GM08714 (cell line): ENCODE measurements around the gene ADPGK.
"Not testable (repeated sequence)": the region's sequence is repeated elsewhere in the genome, so short reads cannot be mapped to it uniquely, and the experiment has no call there.

ENCODE experiments used
- H3K4me3 ChIP-seq: fragments of 200-500 bp; sonication (Bioruptor generic); 2 replicates; pipeline ENCODE4 v1.5.1; 2014; ENCODE audit warnings: mild to moderate bottlenecking, low read length, inconsistent platforms
- ZNF274 ChIP-seq: IDR thresholded peaks from 2 replicates; pipeline ENCODE4 v1.6.1; 2012; ENCODE audit warnings: mild to moderate bottlenecking, low read depth, low read length

The ADPGK gene

DNA sequence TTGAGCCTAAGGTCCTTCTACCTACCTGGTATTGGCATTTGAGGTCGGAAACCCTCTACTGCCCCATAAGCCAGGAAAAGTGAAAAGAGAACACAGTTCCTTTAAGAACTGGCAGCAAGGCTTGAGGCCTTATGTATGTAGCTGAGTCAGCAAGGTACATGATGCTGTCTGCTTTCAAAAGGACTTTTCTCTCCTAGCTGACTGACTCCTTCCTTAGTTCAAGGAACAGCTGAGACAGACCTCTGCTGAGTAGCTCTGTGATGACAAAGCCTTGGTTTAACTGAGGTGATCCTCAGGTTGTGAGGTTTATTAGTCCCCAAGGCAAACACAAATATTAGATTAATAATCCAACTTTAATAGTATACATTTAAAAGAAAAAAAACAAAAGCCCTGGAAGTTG, 45.8 kb downstream of the ADPGK start:
- H3K4me3 ChIP-seq, result no peak overlapping the region
- TF ChIP-seq ZNF274, result no peak

DNA sequence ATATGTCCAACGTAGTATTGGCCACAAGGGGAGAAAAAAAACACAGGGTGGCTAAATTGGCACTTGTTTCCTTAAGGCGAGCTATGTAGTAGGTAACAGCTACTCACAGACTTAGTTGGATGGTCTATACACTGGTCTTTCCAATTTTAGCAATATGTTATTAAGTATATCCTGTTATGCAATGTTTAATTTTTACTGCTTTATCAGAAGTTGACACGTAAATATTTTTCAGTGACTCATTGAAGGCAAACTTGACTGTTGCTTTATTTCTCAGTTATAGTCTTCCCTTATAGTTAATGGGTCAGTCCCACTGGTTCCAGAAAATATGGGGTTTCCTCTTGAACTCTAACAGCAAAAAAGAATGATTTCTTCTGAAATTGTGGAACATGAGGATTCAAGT, 46.5 kb downstream of the ADPGK start:
- TF ChIP-seq ZNF274, result no peak
- no peak overlapping the region for H3K4me3 ChIP-seq

DNA sequence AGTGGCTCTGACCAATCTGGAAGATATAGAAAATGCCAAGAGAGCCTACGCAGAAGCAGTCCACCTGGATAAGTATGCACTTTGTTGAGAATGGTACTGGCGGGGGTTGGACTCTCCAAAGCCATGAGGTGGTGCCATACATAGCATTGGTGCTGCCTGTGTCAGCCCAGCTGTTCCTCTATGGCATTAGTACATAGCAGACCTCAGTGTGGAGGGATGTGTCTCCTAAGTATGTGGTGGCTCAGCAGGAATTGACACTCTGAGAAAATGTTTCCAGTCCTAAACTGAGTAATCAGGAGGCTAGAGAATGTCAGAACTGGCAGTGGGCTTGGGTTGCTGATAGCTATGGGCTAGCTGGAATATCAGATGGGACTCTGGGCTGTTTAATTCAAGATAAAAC, 48.4 kb downstream of the ADPGK start:
- TF ChIP-seq ZNF274, result no peak
- H3K4me3 ChIP-seq, result no peak overlapping the region

DNA sequence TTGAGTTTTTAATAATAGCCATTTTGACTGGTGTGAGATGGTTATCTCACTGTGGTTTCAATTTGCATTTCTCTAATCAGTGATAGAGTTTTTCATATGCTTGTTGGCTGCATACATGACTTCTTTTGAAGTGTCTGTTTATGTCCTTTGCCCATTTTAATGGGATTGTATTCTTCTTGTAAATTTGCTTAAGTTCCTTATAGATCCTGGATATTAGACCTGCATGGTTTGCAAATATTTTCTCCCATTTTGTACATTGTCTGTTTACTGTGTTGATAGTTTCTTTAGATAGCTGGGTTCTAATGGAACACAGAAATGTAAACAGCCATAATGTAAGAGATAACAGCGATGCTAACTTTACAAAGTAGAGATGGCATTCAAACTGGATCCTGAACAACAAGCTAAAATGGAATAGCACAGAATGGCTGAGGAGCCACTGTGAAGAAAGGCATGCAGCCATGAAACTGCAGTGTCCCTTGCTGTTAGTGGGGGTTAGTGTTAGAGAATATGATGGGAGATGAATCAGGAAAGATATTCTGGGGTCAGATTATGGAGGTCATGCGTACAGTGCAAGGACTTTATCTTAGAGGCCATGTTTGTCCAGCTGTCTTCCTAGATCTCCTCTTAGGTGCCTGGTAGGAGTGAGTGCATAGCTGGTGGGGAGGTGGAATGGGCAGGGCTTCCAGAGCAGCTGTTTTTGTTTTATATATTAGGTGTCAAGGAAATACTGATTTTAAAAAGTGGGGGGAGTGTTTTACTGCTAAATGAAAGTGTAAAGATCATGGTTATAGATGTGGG, 49.4 kb downstream of the ADPGK start:
- H3K4me3 ChIP-seq, result no peak overlapping the region
- TF ChIP-seq ZNF274, result no peak

DNA sequence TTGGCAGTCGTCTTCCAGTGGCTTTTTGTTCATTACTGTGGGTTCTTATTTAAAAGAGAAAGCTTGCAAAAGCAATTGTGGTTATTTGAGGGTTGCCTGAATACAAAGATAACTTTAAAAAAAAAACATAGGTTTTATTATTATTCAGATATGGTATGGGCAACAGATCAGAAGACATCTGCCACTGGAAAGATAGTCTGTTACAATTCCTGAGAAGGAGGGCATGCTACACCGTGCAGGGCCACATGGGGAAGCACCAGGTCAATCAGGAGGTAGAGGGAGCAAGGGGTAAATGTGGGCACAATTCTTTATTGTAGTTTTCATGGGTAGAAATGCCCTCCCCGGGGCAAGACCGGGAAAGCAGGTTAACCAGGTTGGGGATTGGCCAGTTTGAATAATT, 51.0 kb downstream of the ADPGK start:
- TF ChIP-seq ZNF274, result no peak
- no peak overlapping the region for H3K4me3 ChIP-seq

DNA sequence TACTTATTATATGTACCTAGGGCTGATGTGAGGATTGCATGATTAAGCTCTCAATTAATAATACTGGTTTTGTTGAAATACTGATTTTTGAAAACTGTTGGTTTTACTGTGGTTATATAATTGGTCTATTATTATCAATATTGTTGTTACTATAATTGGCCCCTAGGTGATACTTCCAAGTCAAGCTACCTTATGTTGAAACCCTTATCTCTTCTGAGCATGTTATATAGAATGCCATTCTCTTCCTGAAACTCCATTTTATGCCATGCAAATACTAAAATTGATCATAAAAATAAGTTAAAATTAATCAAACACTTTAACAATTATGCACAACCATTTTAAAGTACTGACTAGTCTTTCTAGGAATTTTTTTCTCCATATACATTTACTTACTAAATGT, 51.5 kb downstream of the ADPGK start:
- TF ChIP-seq ZNF274, result no peak
- no peak overlapping the region for H3K4me3 ChIP-seq

DNA sequence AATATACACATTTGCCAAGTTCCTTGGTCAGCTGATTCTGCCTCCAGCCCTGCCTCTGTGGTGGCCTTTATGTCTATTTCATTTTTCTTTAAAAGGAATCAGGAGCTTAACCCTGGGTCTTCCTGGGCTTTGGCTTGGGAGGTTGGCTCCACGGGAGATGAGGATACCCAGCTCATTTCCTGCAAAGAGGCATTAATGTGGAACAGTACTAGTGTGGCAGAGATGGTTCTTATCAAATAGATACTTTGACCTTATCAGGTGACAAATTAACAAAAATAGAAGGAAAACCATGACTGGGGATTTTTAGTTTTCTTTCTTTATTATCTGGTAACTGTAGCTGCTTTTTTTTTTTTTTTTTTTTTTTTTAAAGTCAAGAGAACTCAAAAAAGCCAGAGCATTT, 54.7 kb downstream of the ADPGK start:
- no peak overlapping the region for H3K4me3 ChIP-seq
- no peak for TF ChIP-seq ZNF274

DNA sequence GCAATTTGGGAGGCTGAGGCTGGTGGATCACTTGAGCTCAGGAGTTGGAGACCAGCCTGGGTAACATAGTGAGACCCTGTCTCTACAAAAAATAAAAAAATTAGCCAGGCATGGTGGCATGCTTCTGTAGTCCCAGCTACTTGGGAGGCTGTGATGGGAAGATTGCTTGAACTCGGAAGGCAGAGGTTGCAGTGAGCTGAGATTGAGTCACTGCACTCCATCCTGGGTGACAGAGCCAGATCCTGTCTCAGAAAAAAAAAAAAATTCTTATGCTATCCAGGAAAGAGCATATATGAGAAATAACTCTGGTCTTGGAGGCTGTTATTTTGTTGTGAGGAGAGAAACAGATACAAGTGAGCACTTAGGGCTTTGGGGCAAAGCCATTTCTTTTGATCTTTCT, 55.3 kb downstream of the ADPGK start:
- H3K4me3 ChIP-seq, result not testable (repeated sequence)

DNA sequence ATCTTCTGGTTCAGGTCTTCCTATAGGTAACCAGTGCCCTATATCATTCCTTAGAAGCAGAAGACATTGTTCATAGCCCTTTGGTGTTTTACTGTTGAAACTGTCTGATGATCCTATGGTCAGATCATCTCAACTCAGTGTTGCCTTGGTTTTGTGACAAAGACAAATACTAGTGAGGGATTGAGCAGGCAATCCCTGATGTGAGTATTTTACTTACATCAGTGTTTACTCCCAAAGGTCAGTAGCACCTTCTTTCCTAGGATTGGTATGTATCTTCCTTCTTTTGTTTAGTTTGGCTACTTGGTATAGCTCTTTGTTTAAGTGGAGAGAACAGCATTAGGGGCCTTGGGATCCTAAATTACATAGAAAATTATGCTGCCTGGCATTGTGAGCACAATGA, 56.4 kb downstream of the ADPGK start:
- no peak for TF ChIP-seq ZNF274
- H3K4me3 ChIP-seq, result no peak overlapping the region

DNA sequence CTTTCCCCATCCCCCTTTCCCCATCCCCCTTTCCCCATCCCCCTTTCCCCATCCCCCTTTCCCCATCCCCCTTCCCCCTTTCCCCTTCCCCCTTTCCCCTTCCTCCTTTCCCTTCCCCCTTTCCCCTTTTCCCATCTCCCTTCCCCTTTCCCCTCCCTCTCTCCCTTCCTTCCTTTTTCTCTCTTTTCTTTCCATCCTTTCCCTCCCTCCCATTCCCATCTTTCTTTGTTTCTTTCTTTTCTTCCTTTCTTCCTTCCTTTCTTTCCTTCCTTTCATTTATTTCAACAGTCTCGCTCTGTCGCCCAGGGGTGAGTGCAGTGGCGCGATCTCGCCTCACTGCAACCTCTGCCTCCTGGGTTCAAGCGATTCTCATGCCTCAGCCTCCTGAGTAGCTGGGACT, 57.7 kb downstream of the ADPGK start:
- not testable (repeated sequence) for H3K4me3 ChIP-seq

DNA sequence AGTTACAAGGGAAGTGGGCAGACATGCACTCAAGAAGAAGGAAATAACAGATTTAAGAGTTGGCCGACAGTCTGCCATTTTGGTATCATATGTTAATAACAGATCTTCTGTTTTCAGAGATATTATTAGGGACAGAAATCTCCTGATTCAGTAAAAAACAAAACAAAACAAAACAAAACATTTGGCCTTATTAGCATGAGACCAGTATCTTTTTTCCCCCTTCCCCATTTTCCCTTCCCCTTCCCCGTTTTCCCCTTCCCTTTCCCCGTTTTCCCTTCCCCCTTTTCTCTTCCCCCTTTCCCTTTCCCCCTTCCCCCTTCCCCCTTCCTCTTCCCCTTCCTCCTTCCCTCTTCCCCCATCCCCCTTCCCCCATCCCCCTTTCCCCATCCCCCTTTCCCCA, 58.1 kb downstream of the ADPGK start:
- no peak for TF ChIP-seq ZNF274
- H3K4me3 ChIP-seq, result no peak overlapping the region

DNA sequence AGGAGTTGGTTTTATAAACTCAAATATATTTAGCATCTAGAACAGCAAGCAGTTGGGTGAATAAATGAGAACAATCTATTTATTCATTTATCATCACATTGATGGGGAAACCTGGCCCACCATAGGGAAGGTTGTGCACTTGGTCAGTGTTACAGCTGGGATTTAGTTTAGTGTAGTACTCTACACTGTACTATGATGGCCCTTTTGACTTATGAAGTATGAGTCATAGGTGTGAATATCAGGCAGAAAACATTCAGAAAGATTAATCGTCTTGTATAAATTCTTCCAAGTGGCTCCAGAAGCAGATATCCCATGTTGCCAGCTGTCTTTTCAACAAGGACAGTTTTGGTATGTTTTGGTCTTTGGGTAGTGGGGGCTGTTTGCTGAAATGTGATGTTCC, 59.5 kb downstream of the ADPGK start:
- H3K4me3 ChIP-seq, result no peak overlapping the region
- TF ChIP-seq ZNF274, result no peak

DNA sequence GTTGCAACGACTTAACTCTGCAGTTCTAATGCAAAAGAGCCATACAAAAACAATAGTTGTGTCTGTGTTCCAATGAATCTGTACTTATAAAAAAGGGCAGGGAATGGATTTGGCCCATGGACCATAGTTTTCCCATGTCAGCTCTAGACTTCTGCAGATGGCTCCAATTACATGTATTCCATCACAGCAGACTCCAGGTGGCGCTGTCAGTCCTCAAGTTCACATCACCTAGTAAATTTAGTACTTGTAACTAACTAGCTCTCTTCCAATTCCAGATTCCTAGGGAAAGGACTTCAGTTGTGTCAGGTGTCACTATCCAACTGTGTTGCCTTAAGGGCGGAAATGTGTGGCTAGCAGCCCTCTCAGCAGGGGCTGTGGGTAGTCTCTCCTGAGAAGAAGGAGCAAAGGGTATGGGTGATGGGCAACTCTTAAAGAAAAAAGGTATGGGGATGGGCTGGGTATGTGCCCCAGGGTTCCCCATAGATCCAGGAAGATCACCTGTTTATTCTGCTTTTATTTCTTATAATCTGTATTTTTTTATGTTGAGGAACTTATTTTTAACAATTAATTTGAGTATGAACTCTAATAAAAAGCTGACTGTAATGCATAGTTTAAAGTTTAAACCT, 61.4 kb downstream of the ADPGK start:
- H3K4me3 ChIP-seq, result no peak overlapping the region
- no peak for TF ChIP-seq ZNF274

DNA sequence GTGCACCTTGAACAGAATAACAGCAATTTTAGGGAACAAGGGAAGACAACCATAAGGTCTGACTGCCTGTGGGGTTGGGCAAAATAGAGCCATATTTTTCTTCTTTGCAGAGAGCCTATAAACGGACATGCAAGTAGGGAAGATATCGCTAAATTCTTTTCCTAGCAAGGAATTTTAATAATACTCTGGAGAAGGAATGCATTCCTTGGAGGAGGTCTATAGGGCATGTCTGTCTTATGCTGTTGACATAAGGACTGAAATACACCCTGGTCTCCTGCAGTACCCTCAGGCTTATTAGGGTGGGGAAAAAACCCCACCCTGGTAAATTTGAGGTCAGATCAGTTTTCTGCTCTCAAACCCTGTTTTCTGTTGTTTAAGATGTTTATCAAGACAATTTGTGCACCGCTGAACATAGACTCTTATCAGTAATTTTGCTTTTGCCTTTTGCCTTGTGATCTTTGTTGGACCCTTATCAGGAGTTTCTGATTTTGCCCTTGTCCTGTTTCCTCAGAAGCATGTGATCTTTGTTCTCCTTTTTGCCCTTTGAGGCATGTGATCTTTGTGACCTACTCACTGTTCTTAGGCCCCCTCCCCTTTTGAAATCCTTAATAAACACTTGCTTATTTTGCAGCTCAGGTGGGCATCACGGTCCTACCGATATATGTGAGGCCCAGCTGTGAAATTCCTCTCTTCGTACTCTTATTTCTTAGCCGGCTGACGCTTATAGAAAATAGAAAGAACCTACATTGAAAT, 74.8 kb downstream of the ADPGK start:
- H3K4me3 ChIP-seq, result not testable (repeated sequence)

DNA sequence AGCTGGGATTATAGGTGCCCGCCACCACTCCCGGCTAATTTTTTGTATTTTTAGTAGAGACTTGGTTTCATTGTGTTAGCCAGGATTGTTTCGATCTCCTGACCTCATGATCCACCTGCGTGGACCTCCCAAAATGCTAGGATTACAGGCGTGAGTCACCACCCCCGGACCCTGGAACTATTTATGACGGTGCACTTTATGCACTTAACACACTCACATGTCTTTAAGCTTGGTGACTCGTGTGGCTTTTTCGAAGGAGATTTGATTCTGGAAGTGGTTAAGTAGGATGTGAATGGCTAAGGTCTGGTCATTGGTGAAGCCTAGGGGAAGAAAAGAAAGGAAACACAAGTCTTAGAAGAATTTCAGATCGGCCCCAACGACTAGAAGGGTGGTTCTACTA, 77.3 kb downstream of the ADPGK start:
- H3K4me3 ChIP-seq, result no peak overlapping the region
- TF ChIP-seq ZNF274, result no peak
